OCI-LY1 (cell line): ENCODE data around the gene TRPV2.

Source experiments
- CTCF ChIP-seq: fragments of 200-600 bp; sonication (generic), shearing (Covaris generic); IDR thresholded peaks from 2 replicates; pipeline ENCODE4 v1.5.1; 2017; ENCODE audit warnings: mild to moderate bottlenecking, antibody characterized with exemption, low read length, moderate library complexity, mixed read lengths
- EZH2 ChIP-seq: fragments of 200-600 bp; sonication (generic), shearing (Covaris generic); IDR thresholded peaks from 2 replicates; pipeline ENCODE4 v1.8.0; 2017; ENCODE audit warnings: borderline replicate concordance, mixed run types, mild to moderate bottlenecking, antibody characterized with exemption, low read length, moderate library complexity, mixed read lengths

DNA sequence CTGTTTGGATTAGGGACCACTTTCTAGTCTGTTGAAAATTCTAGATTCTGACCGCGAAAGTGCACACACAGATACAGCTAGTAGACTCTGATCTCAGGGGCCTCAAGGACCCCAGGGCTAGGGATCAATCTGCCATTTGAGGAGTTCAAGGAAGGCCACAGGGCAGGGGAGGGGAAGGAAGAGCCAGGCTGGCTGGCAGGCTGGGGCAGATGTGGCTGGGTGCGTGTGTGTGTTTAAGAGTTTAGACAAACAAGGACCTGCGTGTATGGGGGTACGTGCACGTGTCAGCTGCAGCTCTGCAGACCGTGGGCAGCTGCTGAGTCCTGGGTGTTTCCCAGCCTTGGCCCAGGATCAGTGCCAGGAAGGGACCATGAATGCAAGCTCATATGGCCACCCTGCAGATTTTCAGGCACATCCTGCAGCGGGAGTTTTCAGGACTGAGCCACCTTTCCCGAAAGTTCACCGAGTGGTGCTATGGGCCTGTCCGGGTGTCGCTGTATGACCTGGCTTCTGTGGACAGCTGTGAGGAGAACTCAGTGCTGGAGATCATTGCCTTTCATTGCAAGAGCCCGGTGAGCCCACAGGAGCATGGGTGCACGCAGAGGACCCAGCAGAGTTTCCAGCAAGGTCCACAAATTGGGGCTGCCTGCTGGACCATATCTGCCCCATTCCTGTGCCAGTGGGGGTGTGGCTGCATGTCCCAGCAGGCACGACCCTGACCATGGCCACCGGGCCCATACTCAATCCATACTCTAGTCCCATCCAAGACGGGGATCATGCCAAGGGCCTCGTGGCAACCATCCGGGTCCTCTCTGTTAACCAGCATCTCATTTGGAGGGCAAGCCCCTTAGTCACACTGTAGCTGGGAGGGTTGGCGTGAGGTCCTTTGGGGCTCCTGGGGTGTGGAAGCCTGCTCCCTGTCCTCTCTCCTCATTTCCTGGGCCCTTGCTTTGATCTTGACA, 10.6 kb downstream of the TRPV2 start:
- TF ChIP-seq CTCF (no peak), EZH2 (no peak)
